ENCODE measurements around the gene DNAH7.

The DNAH7 gene

GRCh38 chr2:195741191-195741590 is 327.4 kb downstream of the DNAH7 start:
- TF ChIP-seq CTCF (IDR thresholded peaks at IDR 0.05; ENCODE audit: low read depth, low read length, missing control alignments): no peak
- Histone ChIP-seq H3K27ac (no peak overlapping the region), H3K27me3 (replicated peaks) (no peaks in the 10 kb centered on the region), H3K4me3 (ENCODE audit: low read depth, low read length) (no peak overlapping the region), H3K36me3 (replicated peaks) (no peaks in the 10 kb centered on the region)
- no peak for DNase-seq
- in situ Hi-C loops (cut with HindIII; ENCODE audit: low pct_ligation_motif_present, low sequenced_read_pairs): no loop called here

- Histone ChIP-seq H3K27ac (no peak overlapping the region), H3K36me3 (replicated peaks) (no peaks in the 10 kb centered on the region), H3K4me3 (ENCODE audit: low read depth, low read length) (no peak overlapping the region), H3K27me3 (replicated peaks) (no peaks in the 10 kb centered on the region)
- in situ Hi-C loops (cut with HindIII; ENCODE audit: low pct_ligation_motif_present, low sequenced_read_pairs): no loop called here
- TF ChIP-seq CTCF (IDR thresholded peaks at IDR 0.05; ENCODE audit: low read depth, low read length, missing control alignments): no peak
- DNase-seq: no peak
Observed at GRCh38 chr2:195737511-195738325, 330.9 kb downstream of the DNAH7 start.

GRCh38 chr2:195735347-195735746 is 333.3 kb downstream of the DNAH7 start:
- Histone ChIP-seq H3K27me3 (replicated peaks) (no peaks in the 10 kb centered on the region), H3K36me3 (replicated peaks) (peaks cover 1% of the 10 kb centered on the region), H3K4me3 (ENCODE audit: low read depth, low read length) (no peak overlapping the region), H3K27ac (no peak overlapping the region)
- DNase-seq: no peak
- in situ Hi-C loops (cut with HindIII; ENCODE audit: low pct_ligation_motif_present, low sequenced_read_pairs): no loop called here
- TF ChIP-seq CTCF (IDR thresholded peaks at IDR 0.05; ENCODE audit: low read depth, low read length, missing control alignments): no peak

- in situ Hi-C loops (cut with HindIII; ENCODE audit: low pct_ligation_motif_present, low sequenced_read_pairs): no loop called here
- Histone ChIP-seq H3K36me3 (replicated peaks) (peaks cover 2% of the 10 kb centered on the region), H3K4me3 (ENCODE audit: low read depth, low read length) (no peak overlapping the region), H3K27me3 (replicated peaks) (no peaks in the 10 kb centered on the region), H3K27ac (no peak overlapping the region)
- no peak for TF ChIP-seq CTCF (IDR thresholded peaks at IDR 0.05; ENCODE audit: low read depth, low read length, missing control alignments)
- DNase-seq: no peak
Observed at GRCh38 chr2:195734931-195735330, 333.7 kb downstream of the DNAH7 start.

GRCh38 chr2:195734395-195734794 is 334.2 kb downstream of the DNAH7 start:
- in situ Hi-C loops (cut with HindIII; ENCODE audit: low pct_ligation_motif_present, low sequenced_read_pairs): no loop called here
- no peak overlapping the region for H3K27ac ChIP-seq
- TF ChIP-seq CTCF (IDR thresholded peaks at IDR 0.05; ENCODE audit: low read depth, low read length, missing control alignments): no peak
- H3K27me3 ChIP-seq (replicated peaks): no peaks in the 10 kb centered on the region
- H3K4me3 ChIP-seq (ENCODE audit: low read depth, low read length): no peak overlapping the region
- DNase-seq: no peak
- H3K36me3 ChIP-seq (replicated peaks): peaks cover 2% of the 10 kb centered on the region

- H3K27me3 ChIP-seq (replicated peaks): no peaks in the 10 kb centered on the region
- no peak for DNase-seq
- H3K36me3 ChIP-seq (replicated peaks): peaks cover 2% of the 10 kb centered on the region
- TF ChIP-seq CTCF (IDR thresholded peaks at IDR 0.05; ENCODE audit: low read depth, low read length, missing control alignments): no peak
- no peak overlapping the region for H3K27ac ChIP-seq
- H3K4me3 ChIP-seq (ENCODE audit: low read depth, low read length): no peak overlapping the region
- in situ Hi-C loops (cut with HindIII; ENCODE audit: low pct_ligation_motif_present, low sequenced_read_pairs): no loop called here
Observed at GRCh38 chr2:195733831-195734230, 334.8 kb downstream of the DNAH7 start.

Measured in brain microvascular endothelial cell (primary cell).